HEK293T (cell line): ENCODE results near the gene TRIM51G.
"Not testable (repeated sequence)": the region's sequence is repeated elsewhere in the genome, so short reads cannot be mapped to it uniquely, and the experiment has no call there.

ENCODE experiments used
- ARNT ChIP-seq: fragments of 450-650 bp; IDR thresholded peaks from 2 replicates; pipeline ENCODE4 v1.6.1; 2017; ENCODE audit warnings: mild to moderate bottlenecking
- ELF4 ChIP-seq: fragments of 450-650 bp; IDR thresholded peaks from 2 replicates; pipeline ENCODE4 v1.6.1; 2017; ENCODE audit warnings: antibody characterized with exemption
- FOXA1 ChIP-seq: fragments of 450-650 bp; IDR thresholded peaks from 2 replicates; pipeline ENCODE4 v1.6.1; 2016; ENCODE audit warnings: mild to moderate bottlenecking
- FOXM1 ChIP-seq: fragments of 450-650 bp; IDR thresholded peaks from 2 replicates; pipeline ENCODE4 v1.6.1; 2017; ENCODE audit warnings: mild to moderate bottlenecking, borderline replicate concordance
- L3MBTL2 ChIP-seq: fragments of 450-650 bp; conservative IDR thresholded peaks from 2 replicates; pipeline ENCODE4 v1.6.1; 2016; ENCODE audit warnings: mild to moderate bottlenecking
- SP1 ChIP-seq: fragments of 450-650 bp; IDR thresholded peaks from 2 replicates; pipeline ENCODE4 v1.6.1; 2017
- SUZ12 ChIP-seq: fragments of 450-650 bp; IDR thresholded peaks from 2 replicates; pipeline ENCODE4 v1.6.1; 2016; ENCODE audit warnings: mild to moderate bottlenecking
- ZNF384 ChIP-seq: fragments of 450-650 bp; IDR thresholded peaks from 2 replicates; pipeline ENCODE4 v1.6.1; 2016

DNA sequence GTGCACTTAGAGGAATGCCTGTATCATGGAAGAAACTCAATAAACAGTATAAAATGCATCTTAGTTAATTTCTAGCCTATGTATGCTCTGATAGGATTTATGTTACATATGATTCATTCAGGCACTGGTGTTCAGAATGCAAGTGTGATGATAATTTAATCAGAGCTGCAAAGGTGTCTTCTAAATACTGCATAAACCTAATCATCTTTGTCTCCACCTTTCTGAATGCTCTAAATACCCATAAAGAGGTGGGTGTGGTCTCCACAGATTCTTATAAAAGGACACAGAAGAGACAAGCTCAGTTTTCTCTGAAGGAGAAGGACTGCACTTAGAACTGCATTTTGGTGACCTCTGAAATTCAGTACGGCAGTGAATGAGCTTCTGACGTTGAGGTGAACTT, 44.8 kb upstream of the TRIM51G start, which contains the start of gene TRIM49B:
- not testable (repeated sequence) for TF ChIP-seq FOXA1, FOXM1, ELF4, ARNT, SUZ12, L3MBTL2, ZNF384, SP1
